ENCODE results near the gene FYN.

The FYN gene

GRCh38 chr6:111625461-111626391 is 247.5 kb downstream of the FYN start:
- Histone ChIP-seq H3K27ac (ENCODE audit: low read depth, low read length) (no peak overlapping the region), H3K79me2 (ENCODE audit: control insufficient read depth, low read length) (no peaks in the 10 kb centered on the region), H3K9me2 (replicated peaks; ENCODE audit: control insufficient read depth, low read length) (no peaks in the 10 kb centered on the region), H3F3A (ENCODE audit: control insufficient read depth, insufficient read depth) (no peaks in the 10 kb centered on the region), H4K20me1 (ENCODE audit: control insufficient read depth, insufficient read depth, low read depth, low read length) (no peaks in the 10 kb centered on the region), H3K4me2 (ENCODE audit: low read length) (no peak overlapping the region), H3K4me1 (ENCODE audit: control insufficient read depth, low read length) (no peaks in the 10 kb centered on the region), H3K36me3 (ENCODE audit: control insufficient read depth, low read length) (no peaks in the 10 kb centered on the region), H3K4me3 (ENCODE audit: low read length) (no peak overlapping the region), H3K27me3 (ENCODE audit: control insufficient read depth, low read length) (peaks cover 23% of the 10 kb centered on the region), H3K9me3 (ENCODE audit: control insufficient read depth, insufficient read depth, low read length) (no peaks in the 10 kb centered on the region)
- TF ChIP-seq EZH2phosphoT487 (IDR thresholded peaks at IDR 0.05; ENCODE audit: borderline replicate concordance, low read length) (no peak), CTCF (IDR thresholded peaks at IDR 0.05; ENCODE audit: low read depth, low read length, poor library complexity, severe bottlenecking) (no peak)

GRCh38 chr6:111625099-111625416 is 248.2 kb downstream of the FYN start:
- Histone ChIP-seq H3K4me2 (ENCODE audit: low read length) (no peak overlapping the region), H3K79me2 (ENCODE audit: control insufficient read depth, low read length) (no peaks in the 10 kb centered on the region), H3K4me1 (ENCODE audit: control insufficient read depth, low read length) (no peaks in the 10 kb centered on the region), H3F3A (ENCODE audit: control insufficient read depth, insufficient read depth) (no peaks in the 10 kb centered on the region), H3K27ac (ENCODE audit: low read depth, low read length) (no peak overlapping the region), H3K9me3 (ENCODE audit: control insufficient read depth, insufficient read depth, low read length) (no peaks in the 10 kb centered on the region), H3K27me3 (ENCODE audit: control insufficient read depth, low read length) (peaks cover 25% of the 10 kb centered on the region), H3K9me2 (replicated peaks; ENCODE audit: control insufficient read depth, low read length) (no peaks in the 10 kb centered on the region), H3K36me3 (ENCODE audit: control insufficient read depth, low read length) (no peaks in the 10 kb centered on the region), H4K20me1 (ENCODE audit: control insufficient read depth, insufficient read depth, low read depth, low read length) (no peaks in the 10 kb centered on the region), H3K4me3 (ENCODE audit: low read length) (no peak overlapping the region)
- no peak for TF ChIP-seq EZH2phosphoT487 (IDR thresholded peaks at IDR 0.05; ENCODE audit: borderline replicate concordance, low read length)
- TF ChIP-seq CTCF (IDR thresholded peaks at IDR 0.05; ENCODE audit: low read depth, low read length, poor library complexity, severe bottlenecking), result no peak

GRCh38 chr6:111624401-111625098 is 248.7 kb downstream of the FYN start:
- no peaks in the 10 kb centered on the region for H3F3A ChIP-seq (ENCODE audit: control insufficient read depth, insufficient read depth)
- H3K27me3 ChIP-seq (ENCODE audit: control insufficient read depth, low read length), result peaks cover 23% of the 10 kb centered on the region
- H3K9me2 ChIP-seq (replicated peaks; ENCODE audit: control insufficient read depth, low read length), result no peaks in the 10 kb centered on the region
- TF ChIP-seq EZH2phosphoT487 (IDR thresholded peaks at IDR 0.05; ENCODE audit: borderline replicate concordance, low read length), result no peak
- TF ChIP-seq CTCF (IDR thresholded peaks at IDR 0.05; ENCODE audit: low read depth, low read length, poor library complexity, severe bottlenecking), result no peak
- no peak overlapping the region for H3K4me2 ChIP-seq (ENCODE audit: low read length)
- no peak overlapping the region for H3K4me3 ChIP-seq (ENCODE audit: low read length)
- H3K27ac ChIP-seq (ENCODE audit: low read depth, low read length), result no peak overlapping the region
- no peaks in the 10 kb centered on the region for H3K4me1 ChIP-seq (ENCODE audit: control insufficient read depth, low read length)
- no peaks in the 10 kb centered on the region for H3K9me3 ChIP-seq (ENCODE audit: control insufficient read depth, insufficient read depth, low read length)
- no peaks in the 10 kb centered on the region for H3K79me2 ChIP-seq (ENCODE audit: control insufficient read depth, low read length)
- no peaks in the 10 kb centered on the region for H4K20me1 ChIP-seq (ENCODE audit: control insufficient read depth, insufficient read depth, low read depth, low read length)
- no peaks in the 10 kb centered on the region for H3K36me3 ChIP-seq (ENCODE audit: control insufficient read depth, low read length)

Data from DOHH2 (cell line).